A549 (cell line): ENCODE measurements around the gene ACE.

Experiments
- CHD4 ChIP-seq: fragments of 200-600 bp; sonication (generic); IDR thresholded peaks from 2 replicates; pipeline ENCODE4 v1.6.1; 2016; ENCODE audit warnings: antibody characterized with exemption, mild to moderate bottlenecking, borderline replicate concordance
- EP300 ChIP-seq, 2 experiments: fragments of >200 bp; sonication (Bioruptor Twin); formaldehyde crosslinking; IDR thresholded peaks; 2 replicates in 1 of 2; 3 replicates in 1 of 2; pipeline ENCODE4 v1.6.1; 2016 to 2017
- HOXB5 ChIP-seq: fragments of 250-450 bp; sonication (Bioruptor Pico); IDR thresholded peaks from 2 replicates; pipeline ENCODE4 v1.5.0; 2020; ENCODE audit warnings: mild to moderate bottlenecking, moderate library complexity
- JUNB ChIP-seq: fragments of >200 bp; sonication (Bioruptor Twin); formaldehyde crosslinking; IDR thresholded peaks from 2 replicates; pipeline ENCODE4 v1.6.1; 2016
- KDM1A ChIP-seq: fragments of 200-600 bp; sonication (generic); IDR thresholded peaks from 2 replicates; pipeline ENCODE4 v1.6.1; 2016; ENCODE audit warnings: low read depth, mild to moderate bottlenecking
- KDM5A ChIP-seq: fragments of 200-600 bp; sonication (generic); IDR thresholded peaks from 2 replicates; pipeline ENCODE4 v1.6.1; 2016; ENCODE audit warnings: antibody characterized with exemption, mild to moderate bottlenecking
- PHF8 ChIP-seq: fragments of 200-600 bp; sonication (generic); IDR thresholded peaks from 2 replicates; pipeline ENCODE4 v1.6.1; 2016; ENCODE audit warnings: low read depth, mild to moderate bottlenecking, antibody characterized with exemption, moderate library complexity, borderline replicate concordance
- POLR2A ChIP-seq: IDR thresholded peaks from 2 replicates; pipeline ENCODE4 v1.6.1; 2012; ENCODE audit warnings: mild to moderate bottlenecking, low read length
- RAD21 ChIP-seq, 2 experiments: fragments of >200 bp in 1 of 2; sonication (Bioruptor Twin) in 1 of 2; formaldehyde crosslinking in 1 of 2; IDR thresholded peaks in 1 of 2; conservative IDR thresholded peaks in 1 of 2; 2 replicates in 1 of 2; 3 replicates in 1 of 2; pipeline ENCODE4 v1.6.1; 2012 to 2018; ENCODE audit warnings: inconsistent platforms in 1 of 2
- TF ChIP-seq, protein P1 (sequence below): fragments of >200 bp; sonication (Bioruptor Twin); formaldehyde crosslinking; IDR thresholded peaks from 3 replicates; pipeline ENCODE4 v1.5.1; 2016
- TF ChIP-seq, protein P2 (sequence below): IDR thresholded peaks from 2 replicates; pipeline ENCODE4 v1.6.1; 2012
- TF ChIP-seq, protein P3 (sequence below): fragments of >200 bp; sonication (Bioruptor Twin); formaldehyde crosslinking; IDR thresholded peaks from 3 replicates; pipeline ENCODE4 v1.6.1; 2016
- TF ChIP-seq, protein P4 (sequence below): fragments of 200-600 bp; sonication (generic); IDR thresholded peaks from 2 replicates; pipeline ENCODE4 v1.6.1; 2016; ENCODE audit warnings: antibody characterized with exemption, mild to moderate bottlenecking, moderate library complexity
- TF ChIP-seq, protein P5 (sequence below): fragments of 250-450 bp; sonication (Bioruptor Pico); IDR thresholded peaks from 2 replicates; pipeline ENCODE4 v1.5.0; 2020; ENCODE audit warnings: low read depth, mild to moderate bottlenecking, moderate library complexity

DNA sequence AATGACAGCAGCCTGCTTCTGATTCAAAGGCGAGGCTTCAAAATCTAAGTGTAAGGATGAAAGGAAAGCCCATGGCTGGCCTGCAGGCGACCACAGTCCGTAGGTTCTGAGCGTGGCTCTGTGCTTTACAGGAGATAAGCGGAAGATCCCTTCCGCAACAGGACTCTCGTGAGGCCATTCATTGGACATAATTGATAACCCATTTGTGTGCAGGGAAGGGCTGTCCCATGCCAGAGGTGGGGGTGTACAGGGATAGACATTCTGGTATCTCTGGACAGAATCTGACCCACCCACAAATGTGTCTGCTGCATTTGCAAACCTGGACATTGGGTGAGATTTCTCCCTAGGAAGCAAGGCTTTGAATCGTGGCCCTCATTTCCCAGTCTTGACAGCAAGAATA, 34.8 kb upstream of the ACE start:
- TF ChIP-seq POLR2A, result no peak
- no peak for TF ChIP-seq EP300 (IDR thresholded peaks at IDR 0.05)
- no peak for TF ChIP-seq HOXB5 (CRISPR knock-in tag)
- TF ChIP-seq, protein P1, sequence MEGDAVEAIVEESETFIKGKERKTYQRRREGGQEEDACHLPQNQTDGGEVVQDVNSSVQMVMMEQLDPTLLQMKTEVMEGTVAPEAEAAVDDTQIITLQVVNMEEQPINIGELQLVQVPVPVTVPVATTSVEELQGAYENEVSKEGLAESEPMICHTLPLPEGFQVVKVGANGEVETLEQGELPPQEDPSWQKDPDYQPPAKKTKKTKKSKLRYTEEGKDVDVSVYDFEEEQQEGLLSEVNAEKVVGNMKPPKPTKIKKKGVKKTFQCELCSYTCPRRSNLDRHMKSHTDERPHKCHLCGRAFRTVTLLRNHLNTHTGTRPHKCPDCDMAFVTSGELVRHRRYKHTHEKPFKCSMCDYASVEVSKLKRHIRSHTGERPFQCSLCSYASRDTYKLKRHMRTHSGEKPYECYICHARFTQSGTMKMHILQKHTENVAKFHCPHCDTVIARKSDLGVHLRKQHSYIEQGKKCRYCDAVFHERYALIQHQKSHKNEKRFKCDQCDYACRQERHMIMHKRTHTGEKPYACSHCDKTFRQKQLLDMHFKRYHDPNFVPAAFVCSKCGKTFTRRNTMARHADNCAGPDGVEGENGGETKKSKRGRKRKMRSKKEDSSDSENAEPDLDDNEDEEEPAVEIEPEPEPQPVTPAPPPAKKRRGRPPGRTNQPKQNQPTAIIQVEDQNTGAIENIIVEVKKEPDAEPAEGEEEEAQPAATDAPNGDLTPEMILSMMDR, result no peak
- TF ChIP-seq, protein P2, sequence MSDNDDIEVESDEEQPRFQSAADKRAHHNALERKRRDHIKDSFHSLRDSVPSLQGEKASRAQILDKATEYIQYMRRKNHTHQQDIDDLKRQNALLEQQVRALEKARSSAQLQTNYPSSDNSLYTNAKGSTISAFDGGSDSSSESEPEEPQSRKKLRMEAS, result no peak
- no peak for TF ChIP-seq JUNB
- no peak for TF ChIP-seq KDM1A
- TF ChIP-seq, protein P3, sequence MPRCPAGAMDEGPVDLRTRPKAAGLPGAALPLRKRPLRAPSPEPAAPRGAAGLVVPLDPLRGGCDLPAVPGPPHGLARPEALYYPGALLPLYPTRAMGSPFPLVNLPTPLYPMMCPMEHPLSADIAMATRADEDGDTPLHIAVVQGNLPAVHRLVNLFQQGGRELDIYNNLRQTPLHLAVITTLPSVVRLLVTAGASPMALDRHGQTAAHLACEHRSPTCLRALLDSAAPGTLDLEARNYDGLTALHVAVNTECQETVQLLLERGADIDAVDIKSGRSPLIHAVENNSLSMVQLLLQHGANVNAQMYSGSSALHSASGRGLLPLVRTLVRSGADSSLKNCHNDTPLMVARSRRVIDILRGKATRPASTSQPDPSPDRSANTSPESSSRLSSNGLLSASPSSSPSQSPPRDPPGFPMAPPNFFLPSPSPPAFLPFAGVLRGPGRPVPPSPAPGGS, result no peak
- TF ChIP-seq, protein P4, sequence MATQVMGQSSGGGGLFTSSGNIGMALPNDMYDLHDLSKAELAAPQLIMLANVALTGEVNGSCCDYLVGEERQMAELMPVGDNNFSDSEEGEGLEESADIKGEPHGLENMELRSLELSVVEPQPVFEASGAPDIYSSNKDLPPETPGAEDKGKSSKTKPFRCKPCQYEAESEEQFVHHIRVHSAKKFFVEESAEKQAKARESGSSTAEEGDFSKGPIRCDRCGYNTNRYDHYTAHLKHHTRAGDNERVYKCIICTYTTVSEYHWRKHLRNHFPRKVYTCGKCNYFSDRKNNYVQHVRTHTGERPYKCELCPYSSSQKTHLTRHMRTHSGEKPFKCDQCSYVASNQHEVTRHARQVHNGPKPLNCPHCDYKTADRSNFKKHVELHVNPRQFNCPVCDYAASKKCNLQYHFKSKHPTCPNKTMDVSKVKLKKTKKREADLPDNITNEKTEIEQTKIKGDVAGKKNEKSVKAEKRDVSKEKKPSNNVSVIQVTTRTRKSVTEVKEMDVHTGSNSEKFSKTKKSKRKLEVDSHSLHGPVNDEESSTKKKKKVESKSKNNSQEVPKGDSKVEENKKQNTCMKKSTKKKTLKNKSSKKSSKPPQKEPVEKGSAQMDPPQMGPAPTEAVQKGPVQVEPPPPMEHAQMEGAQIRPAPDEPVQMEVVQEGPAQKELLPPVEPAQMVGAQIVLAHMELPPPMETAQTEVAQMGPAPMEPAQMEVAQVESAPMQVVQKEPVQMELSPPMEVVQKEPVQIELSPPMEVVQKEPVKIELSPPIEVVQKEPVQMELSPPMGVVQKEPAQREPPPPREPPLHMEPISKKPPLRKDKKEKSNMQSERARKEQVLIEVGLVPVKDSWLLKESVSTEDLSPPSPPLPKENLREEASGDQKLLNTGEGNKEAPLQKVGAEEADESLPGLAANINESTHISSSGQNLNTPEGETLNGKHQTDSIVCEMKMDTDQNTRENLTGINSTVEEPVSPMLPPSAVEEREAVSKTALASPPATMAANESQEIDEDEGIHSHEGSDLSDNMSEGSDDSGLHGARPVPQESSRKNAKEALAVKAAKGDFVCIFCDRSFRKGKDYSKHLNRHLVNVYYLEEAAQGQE, result no peak
- TF ChIP-seq CHD4, result no peak
- no peak for TF ChIP-seq RAD21 (conservative IDR thresholded peaks at IDR 0.05 in 1 of 2, IDR thresholded peaks at IDR 0.05 in 1 of 2)
- no peak for TF ChIP-seq KDM5A
- no peak for TF ChIP-seq PHF8
- TF ChIP-seq, protein P5, sequence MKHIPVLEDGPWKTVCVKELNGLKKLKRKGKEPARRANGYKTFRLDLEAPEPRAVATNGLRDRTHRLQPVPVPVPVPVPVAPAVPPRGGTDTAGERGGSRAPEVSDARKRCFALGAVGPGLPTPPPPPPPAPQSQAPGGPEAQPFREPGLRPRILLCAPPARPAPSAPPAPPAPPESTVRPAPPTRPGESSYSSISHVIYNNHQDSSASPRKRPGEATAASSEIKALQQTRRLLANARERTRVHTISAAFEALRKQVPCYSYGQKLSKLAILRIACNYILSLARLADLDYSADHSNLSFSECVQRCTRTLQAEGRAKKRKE (CRISPR knock-in tag), result no peak
